Omental fat pad (tissue), 4 donors: Measurements from ENCODE around the gene PVR. TPM values are rescaled to one million over a fixed set of nuclear protein-coding genes. Genes with fewer than 3 reads are reported as not detected.

Source experiments
- ATAC-seq: fragments of 150-250 bp; one replicate; pipeline ENCODE4 v1.9.1; 2016; ENCODE audit warnings: mild to moderate bottlenecking, moderate library complexity; ENCODE audit not compliant: low FRiP score
- DNase-seq: peaks from one replicate; pipeline ENCODE4 v3.0.0-alpha.2; 2019; ENCODE audit warnings: low spot score
- CTCF ChIP-seq, 3 donors: fragments of 450-650 bp; IDR thresholded peaks; one replicate each; pipeline ENCODE4 v1.5.1; 2016 to 2017; ENCODE audit warnings: antibody characterized with exemption in 3 of 3, mild to moderate bottlenecking in 3 of 3, moderate library complexity in 2 of 3
- total RNA-seq, 4 donors: library from RNA; depleted of rRNA; stranded (reverse); fragments of >200 nt; gene quantifications; one replicate each; pipeline ENCODE4 v1.1.0, GENCODE V29; 2016

PVR gene
- total RNA-seq, 4 donors from 2014 or later, result 17.0 to 93.9 (median 28.6) TPM

- ATAC-seq, result no peak
- peak; percentile 42 for DNase-seq
- TF ChIP-seq CTCF (IDR thresholded peaks at IDR 0.05), result peak in 1 of 3 donors; percentile 17
These were observed 10.5 kb downstream of the PVR start for GRCh38 chr19:44653977-44654774.

- DNase-seq, result peak; percentile 64
- ATAC-seq, result peak; percentile 60
- peak in 2 of 3 donors; percentile 27 to 75 for TF ChIP-seq CTCF (IDR thresholded peaks at IDR 0.05)
These were observed 13.7 kb downstream of the PVR start for GRCh38 chr19:44657211-44657921.

- no peak for ATAC-seq
- no peak for DNase-seq
These were observed 14.5 kb downstream of the PVR start for GRCh38 chr19:44658069-44658733.

GRCh38 chr19:44660081-44660480, 16.4 kb downstream of the PVR start:
- DNase-seq (no peak), ATAC-seq (no peak)
- TF ChIP-seq CTCF (IDR thresholded peaks at IDR 0.05), result no peak

More at GRCh38 chr19:44658069-44658733, 14.5 kb downstream of the PVR start:
- no peak for TF ChIP-seq CTCF (IDR thresholded peaks at IDR 0.05)

GRCh38 chr19:44661205-44661604, 17.5 kb downstream of the PVR start:
- no peak for TF ChIP-seq CTCF (IDR thresholded peaks at IDR 0.05)
- no peak for DNase-seq
- ATAC-seq, result no peak

- no peak for TF ChIP-seq CTCF (IDR thresholded peaks at IDR 0.05)
- DNase-seq (no peak), ATAC-seq (no peak)
These were observed 18.2 kb downstream of the PVR start for GRCh38 chr19:44661904-44662303.
